Bronchial epithelial cell (primary cell): Measurements from ENCODE around the gene SLAMF8. TPM values are rescaled to one million over a fixed set of nuclear protein-coding genes. Genes with fewer than 3 reads are reported as not detected.
A peak's percentile ranks its signal among the peaks of the same experiment; 100 is the strongest.

ENCODE experiments used
- DNase-seq: peaks from one replicate; pipeline ENCODE4 v3.0.0-alpha.2; 2010; ENCODE audit warnings: low read depth
- FAIRE-seq: peaks from 2 replicates; lab custom pipeline; 2011; peaks lifted over from hg19 to GRCh38; lab: Jason Lieb, UNC
- H3K27me3 ChIP-seq: 2 replicates; pipeline ENCODE4 v1.5.1; 2011; ENCODE audit warnings: low read length; ENCODE audit not compliant: control insufficient read depth, insufficient read depth
- H3K36me3 ChIP-seq: 2 replicates; pipeline ENCODE4 v1.5.1; 2011; ENCODE audit warnings: low read length; ENCODE audit not compliant: control insufficient read depth, insufficient read depth
- H3K4me3 ChIP-seq: 2 replicates; pipeline ENCODE4 v1.5.1; 2011; ENCODE audit warnings: mild to moderate bottlenecking, low read depth, low read length, control low read depth
- total RNA-seq: library from RNA; depleted of rRNA; stranded (reverse); fragments of >200 nt; gene quantifications from 2 replicates; pipeline ENCODE4 v1.2.1, GENCODE V29; 2014
- TF ChIP-seq, protein P1 (sequence below): IDR thresholded peaks from 2 replicates; pipeline ENCODE4 v1.5.1; 2011; ENCODE audit warnings: mild to moderate bottlenecking, moderate library complexity, low read length, control low read depth, inconsistent platforms; ENCODE audit not compliant: insufficient read depth, severe bottlenecking

Gene SLAMF8
- total RNA-seq, 1 donor from 2014 or later, result not detected

DNA sequence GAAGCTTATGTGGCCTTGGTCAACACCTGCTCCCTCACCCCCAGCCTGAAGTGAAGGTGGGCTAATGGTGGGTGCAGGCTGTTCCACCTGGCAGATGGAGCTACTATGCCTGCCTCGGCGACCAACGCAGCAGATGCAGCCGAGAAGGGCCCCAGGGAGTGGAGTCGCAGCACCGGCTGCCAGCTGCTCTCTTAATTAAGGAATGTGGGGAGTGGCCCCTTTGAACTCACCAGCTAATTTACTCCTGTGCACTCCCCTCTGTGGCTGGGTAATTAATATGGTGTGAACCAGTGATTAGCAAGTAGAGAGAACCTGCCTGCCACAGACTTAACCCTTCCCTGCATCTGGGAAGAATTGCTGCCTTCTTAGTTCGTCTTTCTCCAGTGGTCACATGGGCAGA is 3.3 kb upstream of the SLAMF8 start:
- DNase-seq, result no peak
- no peak overlapping the region for H3K4me3 ChIP-seq
- TF ChIP-seq, protein P1, sequence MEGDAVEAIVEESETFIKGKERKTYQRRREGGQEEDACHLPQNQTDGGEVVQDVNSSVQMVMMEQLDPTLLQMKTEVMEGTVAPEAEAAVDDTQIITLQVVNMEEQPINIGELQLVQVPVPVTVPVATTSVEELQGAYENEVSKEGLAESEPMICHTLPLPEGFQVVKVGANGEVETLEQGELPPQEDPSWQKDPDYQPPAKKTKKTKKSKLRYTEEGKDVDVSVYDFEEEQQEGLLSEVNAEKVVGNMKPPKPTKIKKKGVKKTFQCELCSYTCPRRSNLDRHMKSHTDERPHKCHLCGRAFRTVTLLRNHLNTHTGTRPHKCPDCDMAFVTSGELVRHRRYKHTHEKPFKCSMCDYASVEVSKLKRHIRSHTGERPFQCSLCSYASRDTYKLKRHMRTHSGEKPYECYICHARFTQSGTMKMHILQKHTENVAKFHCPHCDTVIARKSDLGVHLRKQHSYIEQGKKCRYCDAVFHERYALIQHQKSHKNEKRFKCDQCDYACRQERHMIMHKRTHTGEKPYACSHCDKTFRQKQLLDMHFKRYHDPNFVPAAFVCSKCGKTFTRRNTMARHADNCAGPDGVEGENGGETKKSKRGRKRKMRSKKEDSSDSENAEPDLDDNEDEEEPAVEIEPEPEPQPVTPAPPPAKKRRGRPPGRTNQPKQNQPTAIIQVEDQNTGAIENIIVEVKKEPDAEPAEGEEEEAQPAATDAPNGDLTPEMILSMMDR, result no peak
- no peak for FAIRE-seq
- no peaks in the 10 kb centered on the region for H3K36me3 ChIP-seq
- H3K27me3 ChIP-seq, result peaks cover 6% of the 10 kb centered on the region

DNA sequence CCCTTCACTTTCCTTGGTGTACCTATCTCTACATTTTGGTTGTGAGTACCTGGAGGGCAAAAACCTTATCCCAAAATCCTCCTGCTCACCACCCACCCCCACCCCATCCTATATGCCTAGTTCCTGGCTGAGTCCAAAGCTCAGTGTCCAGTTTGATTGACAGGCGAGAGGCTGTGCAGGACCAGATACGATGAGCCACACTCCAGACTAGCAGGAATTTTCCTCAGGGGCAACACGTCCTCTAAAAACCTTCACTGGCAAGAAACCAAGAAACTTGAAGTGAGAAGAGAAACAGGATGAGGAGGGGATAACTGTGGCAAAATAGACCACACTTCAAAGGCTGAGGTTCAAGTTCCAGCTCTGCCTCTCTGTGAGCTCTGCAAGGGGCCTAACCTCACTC is 1.1 kb upstream of the SLAMF8 start:
- Histone ChIP-seq H3K36me3 (no peaks in the 10 kb centered on the region), H3K27me3 (peaks cover 6% of the 10 kb centered on the region), H3K4me3 (no peak overlapping the region)
- DNase-seq (no peak), FAIRE-seq (no peak)
- TF ChIP-seq, protein P1, result no peak

DNA sequence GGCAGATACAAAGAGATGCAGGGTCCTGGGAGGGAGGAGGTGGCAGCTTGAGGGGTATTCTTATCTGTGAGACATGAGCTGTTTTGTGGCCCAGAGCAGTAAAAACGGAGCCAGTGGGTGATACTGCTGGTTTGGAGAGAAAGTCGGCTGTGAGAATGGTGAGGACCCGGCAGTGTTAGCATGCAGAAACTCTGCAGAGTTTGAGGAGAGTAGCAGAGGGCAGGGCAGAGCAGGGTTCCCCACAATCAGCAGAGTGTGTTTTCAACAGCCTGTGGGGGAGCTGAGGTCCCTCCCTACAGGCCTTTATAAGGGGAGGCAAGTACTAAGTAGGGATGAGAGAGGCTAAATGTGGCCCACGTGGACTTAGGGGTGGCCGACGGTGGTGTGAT is 423 bp downstream of the SLAMF8 start:
- no peak overlapping the region for H3K4me3 ChIP-seq
- DNase-seq, result no peak

DNA sequence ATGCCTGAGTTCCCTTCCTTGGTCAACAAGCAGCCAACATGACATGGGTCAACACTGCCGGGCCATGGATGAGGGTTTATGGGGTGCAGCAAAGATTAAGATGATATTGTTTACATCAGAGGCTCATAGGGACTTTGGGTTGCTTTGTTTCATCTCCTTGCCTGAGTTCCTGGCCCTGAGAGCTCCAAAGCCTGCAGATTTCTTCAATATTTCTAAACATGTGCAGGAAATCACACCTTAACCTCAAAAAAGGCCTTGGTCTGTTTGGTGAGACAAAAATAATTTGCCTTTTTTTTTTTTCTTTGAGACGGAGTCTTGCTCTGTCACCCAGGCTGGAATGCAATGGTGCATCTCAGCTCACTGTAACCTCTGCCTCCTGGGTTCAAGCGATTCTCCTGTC is 876 bp downstream of the SLAMF8 start:
- Histone ChIP-seq H3K27me3 (peaks cover 3% of the 10 kb centered on the region), H3K4me3 (no peak overlapping the region), H3K36me3 (no peaks in the 10 kb centered on the region)
- DNase-seq (no peak), FAIRE-seq (no peak)
- TF ChIP-seq, protein P1, result no peak

More for the DNA sequence above, 423 bp downstream of the SLAMF8 start:
- Histone ChIP-seq H3K36me3 (no peaks in the 10 kb centered on the region), H3K27me3 (peaks cover 3% of the 10 kb centered on the region)
- TF ChIP-seq, protein P1, result no peak
- FAIRE-seq, result no peak

DNA sequence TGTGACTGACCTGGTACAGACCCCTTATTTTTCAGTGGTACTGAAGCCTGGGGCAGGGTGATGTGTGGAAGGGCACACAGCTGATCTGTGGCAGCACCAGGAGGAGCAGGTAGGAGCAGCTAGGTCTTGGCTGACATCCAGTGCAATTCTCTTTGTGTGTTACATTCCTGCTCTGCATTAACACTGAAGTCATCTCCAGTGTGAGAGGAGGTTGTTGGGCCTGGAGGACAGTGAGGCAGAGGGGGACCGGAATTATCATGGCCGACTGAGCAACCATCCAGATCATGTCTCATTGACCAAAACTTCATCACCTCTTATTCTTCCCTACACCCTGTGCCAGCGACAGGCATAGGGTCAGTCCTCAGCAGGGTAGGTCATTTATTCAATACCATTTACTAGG is 1.5 kb downstream of the SLAMF8 start:
- H3K27me3 ChIP-seq, result peaks cover 3% of the 10 kb centered on the region
- H3K4me3 ChIP-seq, result no peak overlapping the region
- H3K36me3 ChIP-seq, result no peaks in the 10 kb centered on the region
- DNase-seq, result peak; percentile 28
- FAIRE-seq, result peak; percentile 68
- TF ChIP-seq, protein P1, result no peak

DNA sequence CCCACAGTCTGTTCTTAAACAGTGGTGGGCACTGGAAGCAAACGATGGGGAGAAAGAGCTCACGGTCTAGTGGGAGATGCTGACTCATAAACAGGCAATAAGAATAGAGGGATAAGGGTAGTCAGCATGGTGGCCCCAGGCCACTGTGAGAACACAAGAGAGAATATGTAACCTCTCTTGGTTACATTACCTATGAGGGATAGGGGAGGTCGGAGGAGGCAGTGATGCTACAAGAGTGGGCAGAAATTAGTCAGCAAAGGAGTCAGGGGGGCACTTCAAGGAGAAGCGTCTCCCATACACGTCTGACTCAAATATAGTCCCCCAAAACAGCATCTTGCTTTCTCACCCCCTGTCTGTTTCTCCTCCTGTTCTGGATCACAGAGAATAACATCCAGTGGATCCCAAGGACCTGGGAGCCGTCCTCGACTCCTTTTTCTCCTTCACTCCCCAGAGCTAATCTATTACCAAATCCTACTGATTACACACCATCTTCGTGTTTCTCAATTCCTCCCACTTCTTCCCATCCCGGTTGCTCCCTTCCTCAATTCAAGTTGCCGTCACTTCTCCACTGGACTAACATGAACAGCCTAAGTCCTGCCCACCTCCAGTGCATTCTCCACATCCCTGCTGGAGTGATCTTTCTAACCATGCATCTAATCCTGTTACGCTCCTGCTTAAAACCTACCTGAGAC is 2.1 kb downstream of the SLAMF8 start:
- TF ChIP-seq, protein P1, result no peak
- DNase-seq (no peak), FAIRE-seq (no peak)
- Histone ChIP-seq H3K27me3 (peaks cover 3% of the 10 kb centered on the region), H3K36me3 (no peaks in the 10 kb centered on the region), H3K4me3 (no peak overlapping the region)
